GM21576 (cell line): ENCODE measurements around the gene JAM3.

Experiments used
- ATAC-seq: cut with Tn5 transposase; IDR thresholded peaks from one replicate; pipeline ENCODE4 v1.9.1; 2021; ENCODE audit warnings: mild to moderate bottlenecking, moderate library complexity; ENCODE audit not compliant: unreplicated experiment

Gene JAM3

GRCh38 chr11:134142536-134142935 is 73.7 kb downstream of the JAM3 start:
- no peak for ATAC-seq

- ATAC-seq, result no peak
Observed at GRCh38 chr11:134143801-134144200, 74.9 kb downstream of the JAM3 start.

GRCh38 chr11:134144744-134145143 is 75.9 kb downstream of the JAM3 start:
- ATAC-seq, result no peak

- no peak for ATAC-seq
Observed at GRCh38 chr11:134145715-134146114, 76.8 kb downstream of the JAM3 start.

- ATAC-seq, result no peak
Observed at GRCh38 chr11:134146598-134146997, 77.7 kb downstream of the JAM3 start.

- no peak for ATAC-seq
Observed at GRCh38 chr11:134149371-134149770, 80.5 kb downstream of the JAM3 start.

- no peak for ATAC-seq
Observed at GRCh38 chr11:134150195-134150903, 81.5 kb downstream of the JAM3 start.

- no peak for ATAC-seq
Observed at GRCh38 chr11:134151083-134151747, 82.3 kb downstream of the JAM3 start.

GRCh38 chr11:134152696-134153095 is 83.8 kb downstream of the JAM3 start:
- ATAC-seq, result no peak

- no peak for ATAC-seq
Observed at GRCh38 chr11:134153147-134153905, 84.5 kb downstream of the JAM3 start.

GRCh38 chr11:134154441-134154840 is 85.6 kb downstream of the JAM3 start:
- ATAC-seq, result no peak

- ATAC-seq, result no peak
Observed at GRCh38 chr11:134155456-134155855, 86.6 kb downstream of the JAM3 start.

- no peak for ATAC-seq
Observed at GRCh38 chr11:134155946-134156865, 87.3 kb downstream of the JAM3 start.

GRCh38 chr11:134157451-134157850 is 88.6 kb downstream of the JAM3 start:
- no peak for ATAC-seq

- ATAC-seq, result no peak
Observed at GRCh38 chr11:134158023-134158422, 89.2 kb downstream of the JAM3 start.

- ATAC-seq, result no peak
Observed at GRCh38 chr11:134159652-134160051, 90.8 kb downstream of the JAM3 start.

GRCh38 chr11:134164490-134165370 is 95.9 kb downstream of the JAM3 start:
- ATAC-seq, result no peak

- ATAC-seq, result no peak
Observed at GRCh38 chr11:134170177-134170918, 101.5 kb downstream of the JAM3 start.

- ATAC-seq, result no peak
Observed at GRCh38 chr11:134170919-134171281, 102.0 kb downstream of the JAM3 start.
